ENCODE results near the gene PAQR4.

The PAQR4 gene

DNA sequence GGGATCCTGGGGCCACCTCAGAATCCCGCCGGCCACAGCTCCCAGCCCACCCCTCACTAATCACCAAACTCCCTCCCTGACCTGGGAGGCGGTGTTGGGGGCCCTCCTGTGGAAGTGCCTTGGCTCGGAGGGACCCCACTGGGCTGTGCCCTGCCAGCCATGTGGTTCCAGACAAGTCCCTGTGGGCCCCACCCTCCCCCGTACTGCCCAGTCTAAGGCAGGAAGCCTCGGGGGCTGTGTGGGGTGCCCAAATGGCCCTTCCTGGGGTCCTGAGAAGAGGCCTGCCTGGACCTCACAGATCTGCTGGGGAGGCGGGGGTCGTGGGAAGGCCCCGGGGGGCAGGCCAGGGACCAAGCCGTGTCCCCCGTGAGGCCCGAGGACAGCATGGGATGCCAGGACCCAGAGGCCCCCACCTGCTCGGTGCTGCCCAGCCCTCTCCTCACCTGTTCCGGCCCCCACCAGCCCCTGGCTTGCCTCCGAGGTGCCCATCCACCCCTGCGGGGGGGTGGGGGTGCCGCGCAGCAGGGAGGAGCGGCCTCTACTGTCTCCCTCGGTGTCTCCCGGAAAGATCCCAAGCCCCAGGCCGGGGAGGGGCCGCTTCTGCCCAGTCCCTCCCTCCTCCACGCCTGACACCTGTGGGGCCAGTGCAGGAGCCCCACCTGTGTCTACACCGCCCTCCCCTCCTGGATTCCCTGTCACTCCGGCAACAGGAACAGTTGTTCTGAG is 14.3 kb upstream of the PAQR4 start:
- no peak for DNase-seq (ENCODE audit: extremely low read depth, low read depth)
- no peak for TF ChIP-seq CTCF (IDR thresholded peaks at IDR 0.05; ENCODE audit: low read depth, low read length)

- no peak for TF ChIP-seq CTCF (IDR thresholded peaks at IDR 0.05; ENCODE audit: low read depth, low read length)
These were observed 13.7 kb upstream of the PAQR4 start for GRCh38 chr16:2955438-2955778.

GRCh38 chr16:2955779-2956578 is 13.2 kb upstream of the PAQR4 start:
- DNase-seq (ENCODE audit: extremely low read depth, low read depth), result no peak
- no peak for TF ChIP-seq CTCF (IDR thresholded peaks at IDR 0.05; ENCODE audit: low read depth, low read length)

More at GRCh38 chr16:2955438-2955778, 13.7 kb upstream of the PAQR4 start:
- DNase-seq (ENCODE audit: extremely low read depth, low read depth), result no peak

DNA sequence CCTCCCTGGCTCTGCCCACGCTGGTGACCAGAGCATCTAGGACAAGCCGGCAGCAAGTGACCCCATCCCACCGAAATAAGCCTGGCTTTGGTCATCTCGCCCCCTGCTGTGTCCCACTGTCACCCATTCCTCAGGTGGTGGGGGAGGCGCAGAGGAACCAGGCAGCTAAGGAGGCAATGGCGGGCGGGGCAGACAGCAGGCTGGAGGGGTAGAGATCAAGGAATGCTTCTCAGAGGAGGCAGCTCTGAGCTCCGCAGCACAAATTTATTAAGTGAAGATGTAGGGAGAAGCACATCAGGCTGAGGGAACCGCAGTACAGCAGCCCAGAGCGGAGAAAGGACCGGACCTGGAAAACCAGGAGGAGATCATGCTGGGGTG is 12.6 kb upstream of the PAQR4 start:
- no peak for DNase-seq (ENCODE audit: extremely low read depth, low read depth)
- TF ChIP-seq CTCF (IDR thresholded peaks at IDR 0.05; ENCODE audit: low read depth, low read length), result no peak

DNA sequence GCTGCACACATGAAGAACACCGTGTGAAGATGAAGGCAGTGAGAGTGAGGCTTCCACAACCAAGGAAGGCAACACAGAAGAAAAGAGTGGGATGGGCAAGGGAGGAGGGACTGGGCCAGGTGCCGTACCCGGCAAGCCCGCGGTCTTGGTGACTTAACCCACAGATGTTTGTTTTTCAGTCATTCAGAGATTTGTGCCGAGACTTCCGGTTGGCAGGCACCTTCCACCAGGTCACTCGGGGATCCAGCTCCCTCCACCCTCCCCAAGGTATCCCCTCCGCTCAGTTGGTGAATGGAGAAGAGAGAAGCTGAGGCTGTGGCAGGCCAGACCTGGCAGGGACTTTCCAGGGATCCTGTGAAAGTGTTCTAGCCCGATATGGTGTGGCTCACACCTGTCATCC is 9.9 kb upstream of the PAQR4 start:
- TF ChIP-seq CTCF (IDR thresholded peaks at IDR 0.05; ENCODE audit: low read depth, low read length), result no peak
- no peak for DNase-seq (ENCODE audit: extremely low read depth, low read depth)

DNA sequence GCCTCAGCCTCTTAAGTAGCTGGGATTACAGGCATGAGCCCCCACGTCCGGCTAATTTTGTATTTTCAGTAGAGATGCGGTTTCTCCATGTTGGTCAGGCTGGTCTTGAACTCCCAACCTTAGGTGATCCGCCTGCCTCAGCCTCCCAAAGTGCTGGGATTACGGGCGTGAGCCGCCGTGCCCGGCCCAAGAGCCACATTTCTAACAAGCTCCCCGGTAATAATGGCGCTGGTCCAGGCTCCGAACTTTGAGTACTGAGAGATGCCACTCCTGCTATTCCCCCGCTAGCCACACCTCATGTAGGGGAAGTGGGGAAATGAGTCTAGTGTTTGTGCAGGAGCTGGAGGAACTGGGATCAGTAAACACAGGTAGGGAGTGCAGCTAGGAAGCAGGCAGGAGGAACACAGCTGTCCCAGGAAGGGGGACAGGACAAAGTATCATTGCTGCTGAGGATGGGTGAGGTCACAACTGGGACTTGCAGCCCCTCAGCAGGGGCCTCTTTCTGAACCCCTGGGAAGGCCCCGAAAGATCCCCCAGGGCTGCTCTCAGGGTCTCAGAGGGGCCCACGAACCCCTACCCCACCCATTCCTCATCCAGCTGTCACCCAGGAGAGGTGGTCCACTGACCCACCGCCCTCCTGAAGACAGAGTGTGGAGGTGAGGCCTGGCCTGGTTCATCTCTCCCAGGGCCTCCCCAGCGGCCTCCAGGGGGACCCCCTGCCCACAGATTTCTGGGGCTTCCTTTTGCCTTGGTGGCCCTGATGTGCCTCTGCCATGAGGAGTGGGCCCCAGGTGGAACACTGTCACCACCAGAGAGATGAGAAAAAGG is 8.8 kb upstream of the PAQR4 start:
- no peak for TF ChIP-seq CTCF (IDR thresholded peaks at IDR 0.05; ENCODE audit: low read depth, low read length)
- DNase-seq (ENCODE audit: extremely low read depth, low read depth), result no peak

Measured in AG09319 (cell line).